Glutamatergic neuron (in vitro differentiated cells): ENCODE measurements around the gene YWHAE. TPM values are rescaled to one million over a fixed set of nuclear protein-coding genes. Genes with fewer than 3 reads are reported as not detected.

ENCODE experiments used
- DNase-seq: peaks from one replicate; pipeline ENCODE4 v3.0.0; 2022
- H3K27ac Mint-ChIP-seq: one replicate; pipeline ENCODE4 v1.8.0; 2020; ENCODE audit warnings: mild to moderate bottlenecking, mixed read lengths, inconsistent platforms; ENCODE audit not compliant: unreplicated experiment
- H3K27me3 Mint-ChIP-seq: one replicate; pipeline ENCODE4 v1.8.0; 2020; ENCODE audit warnings: mild to moderate bottlenecking, moderate library complexity, mixed read lengths, inconsistent platforms; ENCODE audit not compliant: unreplicated experiment
- H3K36me3 Mint-ChIP-seq: one replicate; pipeline ENCODE4 v1.8.0; 2020; ENCODE audit warnings: mild to moderate bottlenecking, mixed read lengths, inconsistent platforms; ENCODE audit not compliant: unreplicated experiment
- H3K4me1 Mint-ChIP-seq: one replicate; pipeline ENCODE4 v1.8.0; 2020; ENCODE audit warnings: mild to moderate bottlenecking, low read depth, mixed read lengths, inconsistent platforms; ENCODE audit not compliant: unreplicated experiment
- H3K4me3 Mint-ChIP-seq: one replicate; pipeline ENCODE4 v1.8.0; 2020; ENCODE audit warnings: mild to moderate bottlenecking, mixed read lengths, inconsistent platforms; ENCODE audit not compliant: unreplicated experiment
- H3K9me3 Mint-ChIP-seq: one replicate; pipeline ENCODE4 v1.8.0; 2020; ENCODE audit warnings: mild to moderate bottlenecking, moderate library complexity, mixed read lengths, inconsistent platforms; ENCODE audit not compliant: unreplicated experiment
- CTCF ChIP-seq: fragments of 200-600 bp; sonication (generic); IDR thresholded peaks from one replicate; pipeline ENCODE4 v1.5.0; 2021; ENCODE audit not compliant: partially characterized antibody, unreplicated experiment
- total RNA-seq: library from RNA; stranded (reverse); fragmentation: NEBNext Ultra II Directional; extraction: Animal tissue kit (Norgen Biotek cat#: 25700); gene quantifications from one replicate; pipeline ENCODE4 v1.2.1, GENCODE V29; 2021; ENCODE audit not compliant: unreplicated experiment

Gene YWHAE
- total RNA-seq, 1 donor from 2014 or later, result 1,106 TPM

GRCh38 chr17:1442187-1442586, 42.2 kb upstream of the YWHAE start:
- Mint-ChIP-seq H3K36me3 (no peaks in the 10 kb centered on the region), H3K9me3 (no peaks in the 10 kb centered on the region), H3K4me3 (no peak overlapping the region), H3K27me3 (no peaks in the 10 kb centered on the region), H3K4me1 (no peaks in the 10 kb centered on the region), H3K27ac (no peak overlapping the region)
- DNase-seq, result no peak
- TF ChIP-seq CTCF, result no peak

- H3K4me3 Mint-ChIP-seq, result no peak overlapping the region
- TF ChIP-seq CTCF, result no peak
- no peaks in the 10 kb centered on the region for H3K9me3 Mint-ChIP-seq
- no peak overlapping the region for H3K27ac Mint-ChIP-seq
- no peaks in the 10 kb centered on the region for H3K27me3 Mint-ChIP-seq
- H3K36me3 Mint-ChIP-seq, result peaks cover 3% of the 10 kb centered on the region
- no peak for DNase-seq
- H3K4me1 Mint-ChIP-seq, result no peaks in the 10 kb centered on the region
Measured at GRCh38 chr17:1440921-1441320, 40.9 kb upstream of the YWHAE start.

- no peaks in the 10 kb centered on the region for H3K4me1 Mint-ChIP-seq
- no peak for DNase-seq
- no peaks in the 10 kb centered on the region for H3K9me3 Mint-ChIP-seq
- H3K27ac Mint-ChIP-seq, result no peak overlapping the region
- peaks cover 8% of the 10 kb centered on the region for H3K36me3 Mint-ChIP-seq
- no peaks in the 10 kb centered on the region for H3K27me3 Mint-ChIP-seq
- TF ChIP-seq CTCF, result no peak
- no peak overlapping the region for H3K4me3 Mint-ChIP-seq
Measured at GRCh38 chr17:1438593-1439083, 38.6 kb upstream of the YWHAE start.

GRCh38 chr17:1435326-1435725, 35.3 kb upstream of the YWHAE start:
- no peak for DNase-seq
- H3K9me3 Mint-ChIP-seq, result no peaks in the 10 kb centered on the region
- peaks cover 2% of the 10 kb centered on the region for H3K27me3 Mint-ChIP-seq
- H3K27ac Mint-ChIP-seq, result no peak overlapping the region
- H3K4me3 Mint-ChIP-seq, result no peak overlapping the region
- no peak for TF ChIP-seq CTCF
- peaks cover 11% of the 10 kb centered on the region for H3K36me3 Mint-ChIP-seq
- peaks cover 2% of the 10 kb centered on the region for H3K4me1 Mint-ChIP-seq

GRCh38 chr17:1434150-1434549, 34.1 kb upstream of the YWHAE start:
- Mint-ChIP-seq H3K9me3 (no peaks in the 10 kb centered on the region), H3K4me3 (no peak overlapping the region), H3K27me3 (peaks cover 2% of the 10 kb centered on the region), H3K27ac (no peak overlapping the region), H3K4me1 (peaks cover 2% of the 10 kb centered on the region), H3K36me3 (peaks cover 11% of the 10 kb centered on the region)
- DNase-seq, result no peak
- TF ChIP-seq CTCF, result no peak
